ENCODE measurements around the gene UTS2R. TPM values are rescaled to one million over a fixed set of nuclear protein-coding genes. Genes with fewer than 3 reads are reported as not detected.

The UTS2R gene
- total RNA-seq: 1.4 TPM
- long read RNA-seq, partial matches to known transcripts: 0 of 2 reads
- long read RNA-seq, other reads (novel, unspliced or antisense): 2 of 2 reads

- Histone ChIP-seq H3K4me3 (peak within 1 kb of the TSS; percentile 62), H3K4me1 (peaks cover 34% of the 10 kb centered on the region), H3K27ac (replicated peaks) (no peak within 1 kb of the TSS), H3K27me3 (ENCODE audit: low read depth) (peaks cover 91% of the 10 kb centered on the region), H3K9me3 (replicated peaks) (no peaks in the 10 kb centered on the region), H3K36me3 (no peaks in the 10 kb centered on the region)
- no peak for DNase-seq
- TF ChIP-seq, protein P1, sequence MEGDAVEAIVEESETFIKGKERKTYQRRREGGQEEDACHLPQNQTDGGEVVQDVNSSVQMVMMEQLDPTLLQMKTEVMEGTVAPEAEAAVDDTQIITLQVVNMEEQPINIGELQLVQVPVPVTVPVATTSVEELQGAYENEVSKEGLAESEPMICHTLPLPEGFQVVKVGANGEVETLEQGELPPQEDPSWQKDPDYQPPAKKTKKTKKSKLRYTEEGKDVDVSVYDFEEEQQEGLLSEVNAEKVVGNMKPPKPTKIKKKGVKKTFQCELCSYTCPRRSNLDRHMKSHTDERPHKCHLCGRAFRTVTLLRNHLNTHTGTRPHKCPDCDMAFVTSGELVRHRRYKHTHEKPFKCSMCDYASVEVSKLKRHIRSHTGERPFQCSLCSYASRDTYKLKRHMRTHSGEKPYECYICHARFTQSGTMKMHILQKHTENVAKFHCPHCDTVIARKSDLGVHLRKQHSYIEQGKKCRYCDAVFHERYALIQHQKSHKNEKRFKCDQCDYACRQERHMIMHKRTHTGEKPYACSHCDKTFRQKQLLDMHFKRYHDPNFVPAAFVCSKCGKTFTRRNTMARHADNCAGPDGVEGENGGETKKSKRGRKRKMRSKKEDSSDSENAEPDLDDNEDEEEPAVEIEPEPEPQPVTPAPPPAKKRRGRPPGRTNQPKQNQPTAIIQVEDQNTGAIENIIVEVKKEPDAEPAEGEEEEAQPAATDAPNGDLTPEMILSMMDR (IDR thresholded peaks at IDR 0.05; ENCODE audit: borderline replicate concordance): no peak
- intact Hi-C loops (cut with micrococcal nuclease): no loop called here
These were observed at the start of gene UTS2R for GRCh38 chr17:82371333-82372248. UTS2R (plus strand) TSS chr17:82371765; CDS start chr17:82374325, 2,560 bp downstream.

- Histone ChIP-seq H3K4me3 (no peak overlapping the region), H3K4me1 (peaks cover 10% of the 10 kb centered on the region), H3K27me3 (ENCODE audit: low read depth) (peaks cover 24% of the 10 kb centered on the region), H3K9me3 (replicated peaks) (no peaks in the 10 kb centered on the region), H3K36me3 (no peaks in the 10 kb centered on the region), H3K27ac (replicated peaks) (no peak overlapping the region)
- TF ChIP-seq, protein P1 (IDR thresholded peaks at IDR 0.05; ENCODE audit: borderline replicate concordance): no peak
- intact Hi-C loops (cut with micrococcal nuclease): loop anchor here (10.0 kb wide), 1 partner anchor 87 kb away; no protein-coding TSS in a partner anchor
- no peak for DNase-seq
These were observed 49.6 kb upstream of the UTS2R start for GRCh38 chr17:82321947-82322466.

DNA sequence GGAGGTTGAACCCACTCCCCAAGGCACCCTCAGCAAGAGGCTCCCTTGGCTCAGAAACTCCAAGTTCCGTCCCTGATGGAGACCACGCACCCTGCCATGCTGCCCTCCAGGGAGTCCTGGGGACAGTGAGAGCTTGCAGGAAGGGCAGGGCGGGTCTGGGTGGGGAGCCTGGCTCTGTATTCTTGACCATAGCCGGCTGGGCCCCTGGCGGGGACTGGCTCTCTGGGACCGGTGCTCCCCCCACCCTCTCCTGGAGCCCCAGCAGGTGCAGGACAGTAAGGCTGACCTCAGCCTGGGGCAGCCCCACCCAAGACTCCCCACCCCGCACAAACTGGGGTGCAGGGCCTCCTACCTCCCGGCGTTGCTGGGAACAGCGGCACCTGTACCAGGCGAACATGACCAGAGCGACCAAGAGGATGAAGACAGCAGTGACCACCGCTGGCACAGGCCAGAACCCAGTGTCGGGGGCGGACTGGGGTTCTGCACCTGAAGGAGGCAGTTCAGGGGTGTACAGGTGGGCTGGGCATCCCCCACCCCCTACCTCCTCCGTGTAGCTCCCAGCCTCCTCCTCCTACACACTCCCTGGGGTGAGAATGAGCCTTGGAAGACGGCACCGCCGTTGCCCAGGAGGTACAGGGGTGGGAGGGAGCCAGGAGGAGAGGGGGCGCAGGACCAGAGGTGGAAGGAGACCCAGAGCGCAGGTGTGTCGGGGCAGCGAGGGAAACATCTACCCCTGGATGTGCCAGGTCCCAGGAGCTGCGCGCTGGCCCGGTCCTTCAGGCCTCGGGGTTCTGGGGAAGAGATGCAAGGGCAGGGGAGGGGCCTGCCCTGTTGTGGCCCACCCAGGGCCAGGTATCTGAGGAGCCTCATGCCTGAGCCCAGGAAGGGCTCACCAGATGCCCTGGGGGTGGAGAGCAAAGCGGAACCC lies 48.8 kb upstream of the UTS2R start:
- no peak for DNase-seq
- Histone ChIP-seq H3K9me3 (replicated peaks) (no peaks in the 10 kb centered on the region), H3K36me3 (no peaks in the 10 kb centered on the region), H3K27ac (replicated peaks) (no peak overlapping the region), H3K27me3 (ENCODE audit: low read depth) (peaks cover 28% of the 10 kb centered on the region), H3K4me1 (peaks cover 10% of the 10 kb centered on the region), H3K4me3 (no peak overlapping the region)
- intact Hi-C loops (cut with micrococcal nuclease): loop anchor here (10.0 kb wide), 1 partner anchor 88 kb away; no protein-coding TSS in a partner anchor
- TF ChIP-seq, protein P1 (IDR thresholded peaks at IDR 0.05; ENCODE audit: borderline replicate concordance): no peak

- Histone ChIP-seq H3K4me3 (no peak overlapping the region), H3K27me3 (ENCODE audit: low read depth) (peaks cover 36% of the 10 kb centered on the region), H3K36me3 (no peaks in the 10 kb centered on the region), H3K27ac (replicated peaks) (no peak overlapping the region), H3K9me3 (replicated peaks) (no peaks in the 10 kb centered on the region), H3K4me1 (peaks cover 10% of the 10 kb centered on the region)
- DNase-seq: no peak
- TF ChIP-seq, protein P1 (IDR thresholded peaks at IDR 0.05; ENCODE audit: borderline replicate concordance): no peak
- intact Hi-C loops (cut with micrococcal nuclease): loop anchor here (10.0 kb wide), 1 partner anchor 89 kb away; no protein-coding TSS in a partner anchor
These were observed 47.9 kb upstream of the UTS2R start for GRCh38 chr17:82323514-82324234.
